ENCODE results near the gene ZC3H12D. TPM values are rescaled to one million over a fixed set of nuclear protein-coding genes. Genes with fewer than 3 reads are reported as not detected.
"Not testable (repeated sequence)": the region's sequence is repeated elsewhere in the genome, so short reads cannot be mapped to it uniquely, and the experiment has no call there.

ZC3H12D gene
- total and polyA plus RNA-seq, 2 donors (not counting 3 experiments of a cell fraction or from before 2014, with no cell fraction given): 0.06 TPM; not detected in 1

GRCh38 chr6:149495349-149496016 lies 10.7 kb upstream of the ZC3H12D start:
- H3K79me2 ChIP-seq (ENCODE audit: control insufficient read depth, insufficient read depth, low read length); H3K4me3 ChIP-seq (replicated peaks in 1 of 3; ENCODE audit: insufficient read depth in 1 of 3, low read depth in 1 of 3, low read length in 3 of 3); BruUV-seq (replicated peaks); H3K4me1 ChIP-seq (ENCODE audit: control insufficient read depth, extremely low read depth, insufficient read depth, low read length); DNase-seq (ENCODE audit: low read depth, low spot score); dilution Hi-C loops (cut with MboI; ENCODE audit: extremely low pct_ligation_motif_present, low sequenced_read_pairs); H3K9me1 ChIP-seq (replicated peaks; ENCODE audit: control insufficient read depth, extremely low read depth, insufficient read depth, low read length); H3K9me3 ChIP-seq (replicated peaks; ENCODE audit: control insufficient read depth, insufficient read depth, low read length); H3K27me3 ChIP-seq (ENCODE audit: control insufficient read depth in 2 of 2, insufficient read depth in 2 of 2, low read length in 2 of 2); POLR2A ChIA-PET; H2AFZ ChIP-seq (ENCODE audit: low read depth, low read length); H3K27ac ChIP-seq (ENCODE audit: insufficient read depth, low read depth, low read length); H3K4me2 ChIP-seq (ENCODE audit: insufficient read depth, low read length); intact Hi-C loops (cut with micrococcal nuclease); H3K36me3 ChIP-seq (ENCODE audit: control insufficient read depth in 2 of 2, extremely low read depth in 1 of 2, insufficient read depth in 2 of 2, low read length in 2 of 2); H4K20me1 ChIP-seq (replicated peaks; ENCODE audit: control insufficient read depth, extremely low read depth, insufficient read depth, low read length); FAIRE-seq; H3K9ac ChIP-seq (replicated peaks; ENCODE audit: extremely low read depth, insufficient read depth, low read length): not testable (repeated sequence)
- CTCF ChIA-PET: interaction anchor here (0.6 to 1.2 kb wide), 2 partner anchors 26 to 1160 kb away, joined by 3 read pairs; no protein-coding TSS in a partner anchor

GRCh38 chr6:149494810-149495209 lies 10.0 kb upstream of the ZC3H12D start:
- H3K4me3 ChIP-seq (replicated peaks in 1 of 3; ENCODE audit: insufficient read depth in 1 of 3, low read depth in 1 of 3, low read length in 3 of 3); H3K4me2 ChIP-seq (ENCODE audit: insufficient read depth, low read length); H3K4me1 ChIP-seq (ENCODE audit: control insufficient read depth, extremely low read depth, insufficient read depth, low read length); POLR2A ChIA-PET; intact Hi-C loops (cut with micrococcal nuclease); H3K79me2 ChIP-seq (ENCODE audit: control insufficient read depth, insufficient read depth, low read length); dilution Hi-C loops (cut with MboI; ENCODE audit: extremely low pct_ligation_motif_present, low sequenced_read_pairs); H3K9me3 ChIP-seq (replicated peaks; ENCODE audit: control insufficient read depth, insufficient read depth, low read length); H3K9me1 ChIP-seq (replicated peaks; ENCODE audit: control insufficient read depth, extremely low read depth, insufficient read depth, low read length); FAIRE-seq; H3K9ac ChIP-seq (replicated peaks; ENCODE audit: extremely low read depth, insufficient read depth, low read length); H2AFZ ChIP-seq (ENCODE audit: low read depth, low read length); H3K36me3 ChIP-seq (ENCODE audit: control insufficient read depth in 2 of 2, extremely low read depth in 1 of 2, insufficient read depth in 2 of 2, low read length in 2 of 2); H4K20me1 ChIP-seq (replicated peaks; ENCODE audit: control insufficient read depth, extremely low read depth, insufficient read depth, low read length); H3K27ac ChIP-seq (ENCODE audit: insufficient read depth, low read depth, low read length); DNase-seq (ENCODE audit: low read depth, low spot score); H3K27me3 ChIP-seq (ENCODE audit: control insufficient read depth in 2 of 2, insufficient read depth in 2 of 2, low read length in 2 of 2); BruUV-seq (replicated peaks): not testable (repeated sequence)
- CTCF ChIA-PET: interaction anchor here (1.2 kb wide), 1 partner anchor 25 kb away, joined by 3 read pairs; no protein-coding TSS in a partner anchor

Data from endothelial cell of umbilical vein (primary cell).